HL-60 (cell line): ENCODE results near the gene IDH3G.

Experiments used
- DNase-seq, 2 experiments: peaks; one replicate each; pipeline ENCODE4 v3.0.0-alpha.2; 2010 to 2020; ENCODE audit warnings: low read depth in 1 of 2, low spot score in 1 of 2
- H3K27ac ChIP-seq: fragments of 250-450 bp; sonication (Bioruptor Pico); replicated peaks from 2 replicates; pipeline ENCODE4 v1.5.1; 2020; ENCODE audit warnings: mild to moderate bottlenecking, moderate library complexity
- H3K27me3 ChIP-seq: fragments of 250-450 bp; sonication (Bioruptor Pico); 2 replicates; pipeline ENCODE4 v1.5.1; 2021; ENCODE audit warnings: mild to moderate bottlenecking, moderate library complexity; ENCODE audit not compliant: insufficient read depth, poor library complexity, severe bottlenecking
- H3K4me3 ChIP-seq: replicated peaks from 2 replicates; pipeline ENCODE4 v1.5.1; 2011; ENCODE audit warnings: mild to moderate bottlenecking, control low read depth, low read length; ENCODE audit not compliant: insufficient read depth
- GABPA ChIP-seq: IDR thresholded peaks from 2 replicates; pipeline ENCODE4 v1.6.1; 2012; ENCODE audit warnings: low read depth
- POLR2AphosphoS5 ChIP-seq: IDR thresholded peaks from 2 replicates; pipeline ENCODE4 v1.6.1; 2012; ENCODE audit warnings: low read depth
- SPI1 ChIP-seq: IDR thresholded peaks from 2 replicates; pipeline ENCODE4 v1.6.1; 2012; ENCODE audit warnings: low read depth, mild to moderate bottlenecking, borderline replicate concordance
- TF ChIP-seq, protein P1 (sequence below): IDR thresholded peaks from 2 replicates; pipeline ENCODE4 v1.6.1; 2012; ENCODE audit warnings: low read depth; ENCODE audit not compliant: insufficient replicate concordance
- TF ChIP-seq, protein P2 (sequence below): IDR thresholded peaks from one replicate; pipeline ENCODE4 v1.5.1; 2011; ENCODE audit warnings: low read length, control low read depth, inconsistent platforms; ENCODE audit not compliant: insufficient read depth

Gene IDH3G

DNA sequence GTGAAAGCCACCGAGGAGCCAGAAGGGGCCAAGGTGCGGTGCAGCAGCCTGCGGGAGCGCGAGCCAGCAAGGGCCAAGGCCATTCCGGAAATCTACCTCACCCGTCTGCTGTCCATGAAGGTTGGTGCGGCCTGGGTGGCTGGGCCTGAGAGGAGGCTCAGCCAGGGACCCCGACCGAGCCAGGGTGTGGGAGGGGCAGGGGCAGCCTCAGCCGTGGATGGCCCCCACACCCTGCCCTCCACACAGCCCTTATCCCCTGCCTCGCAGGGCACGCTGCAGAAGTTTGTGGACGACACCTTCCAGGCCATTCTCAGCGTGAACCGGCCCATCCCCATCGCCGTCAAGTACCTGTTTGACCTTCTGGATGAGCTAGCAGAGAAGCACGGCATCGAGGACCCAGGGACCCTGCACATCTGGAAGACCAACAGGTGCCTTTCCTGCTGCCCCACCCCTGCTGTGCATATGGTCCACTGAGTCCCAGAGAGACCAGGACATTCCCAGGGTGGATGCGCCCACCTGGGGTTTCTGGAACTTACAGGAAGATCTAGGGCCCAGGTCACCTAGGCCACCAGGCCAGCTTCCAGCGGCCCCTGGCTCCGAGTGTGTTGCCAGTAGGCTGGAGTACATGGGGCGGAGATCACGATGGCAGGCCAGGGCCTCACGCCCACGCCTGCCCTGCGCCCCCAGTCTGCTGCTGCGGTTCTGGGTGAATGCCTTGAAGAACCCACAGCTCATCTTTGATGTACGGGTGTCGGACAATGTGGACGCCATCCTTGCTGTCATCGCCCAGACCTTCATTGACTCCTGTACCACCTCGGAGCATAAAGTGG, 16.7 kb downstream of the IDH3G start:
- no peak overlapping the region for H3K4me3 ChIP-seq
- no peak overlapping the region for H3K27ac ChIP-seq
- H3K27me3 ChIP-seq, result no peaks in the 10 kb centered on the region
- no peak for DNase-seq
- TF ChIP-seq POLR2AphosphoS5 (no peak), GABPA (no peak), SPI1 (no peak)
- TF ChIP-seq, protein P1, sequence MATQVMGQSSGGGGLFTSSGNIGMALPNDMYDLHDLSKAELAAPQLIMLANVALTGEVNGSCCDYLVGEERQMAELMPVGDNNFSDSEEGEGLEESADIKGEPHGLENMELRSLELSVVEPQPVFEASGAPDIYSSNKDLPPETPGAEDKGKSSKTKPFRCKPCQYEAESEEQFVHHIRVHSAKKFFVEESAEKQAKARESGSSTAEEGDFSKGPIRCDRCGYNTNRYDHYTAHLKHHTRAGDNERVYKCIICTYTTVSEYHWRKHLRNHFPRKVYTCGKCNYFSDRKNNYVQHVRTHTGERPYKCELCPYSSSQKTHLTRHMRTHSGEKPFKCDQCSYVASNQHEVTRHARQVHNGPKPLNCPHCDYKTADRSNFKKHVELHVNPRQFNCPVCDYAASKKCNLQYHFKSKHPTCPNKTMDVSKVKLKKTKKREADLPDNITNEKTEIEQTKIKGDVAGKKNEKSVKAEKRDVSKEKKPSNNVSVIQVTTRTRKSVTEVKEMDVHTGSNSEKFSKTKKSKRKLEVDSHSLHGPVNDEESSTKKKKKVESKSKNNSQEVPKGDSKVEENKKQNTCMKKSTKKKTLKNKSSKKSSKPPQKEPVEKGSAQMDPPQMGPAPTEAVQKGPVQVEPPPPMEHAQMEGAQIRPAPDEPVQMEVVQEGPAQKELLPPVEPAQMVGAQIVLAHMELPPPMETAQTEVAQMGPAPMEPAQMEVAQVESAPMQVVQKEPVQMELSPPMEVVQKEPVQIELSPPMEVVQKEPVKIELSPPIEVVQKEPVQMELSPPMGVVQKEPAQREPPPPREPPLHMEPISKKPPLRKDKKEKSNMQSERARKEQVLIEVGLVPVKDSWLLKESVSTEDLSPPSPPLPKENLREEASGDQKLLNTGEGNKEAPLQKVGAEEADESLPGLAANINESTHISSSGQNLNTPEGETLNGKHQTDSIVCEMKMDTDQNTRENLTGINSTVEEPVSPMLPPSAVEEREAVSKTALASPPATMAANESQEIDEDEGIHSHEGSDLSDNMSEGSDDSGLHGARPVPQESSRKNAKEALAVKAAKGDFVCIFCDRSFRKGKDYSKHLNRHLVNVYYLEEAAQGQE, result no peak
- TF ChIP-seq, protein P2, sequence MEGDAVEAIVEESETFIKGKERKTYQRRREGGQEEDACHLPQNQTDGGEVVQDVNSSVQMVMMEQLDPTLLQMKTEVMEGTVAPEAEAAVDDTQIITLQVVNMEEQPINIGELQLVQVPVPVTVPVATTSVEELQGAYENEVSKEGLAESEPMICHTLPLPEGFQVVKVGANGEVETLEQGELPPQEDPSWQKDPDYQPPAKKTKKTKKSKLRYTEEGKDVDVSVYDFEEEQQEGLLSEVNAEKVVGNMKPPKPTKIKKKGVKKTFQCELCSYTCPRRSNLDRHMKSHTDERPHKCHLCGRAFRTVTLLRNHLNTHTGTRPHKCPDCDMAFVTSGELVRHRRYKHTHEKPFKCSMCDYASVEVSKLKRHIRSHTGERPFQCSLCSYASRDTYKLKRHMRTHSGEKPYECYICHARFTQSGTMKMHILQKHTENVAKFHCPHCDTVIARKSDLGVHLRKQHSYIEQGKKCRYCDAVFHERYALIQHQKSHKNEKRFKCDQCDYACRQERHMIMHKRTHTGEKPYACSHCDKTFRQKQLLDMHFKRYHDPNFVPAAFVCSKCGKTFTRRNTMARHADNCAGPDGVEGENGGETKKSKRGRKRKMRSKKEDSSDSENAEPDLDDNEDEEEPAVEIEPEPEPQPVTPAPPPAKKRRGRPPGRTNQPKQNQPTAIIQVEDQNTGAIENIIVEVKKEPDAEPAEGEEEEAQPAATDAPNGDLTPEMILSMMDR, result no peak

DNA sequence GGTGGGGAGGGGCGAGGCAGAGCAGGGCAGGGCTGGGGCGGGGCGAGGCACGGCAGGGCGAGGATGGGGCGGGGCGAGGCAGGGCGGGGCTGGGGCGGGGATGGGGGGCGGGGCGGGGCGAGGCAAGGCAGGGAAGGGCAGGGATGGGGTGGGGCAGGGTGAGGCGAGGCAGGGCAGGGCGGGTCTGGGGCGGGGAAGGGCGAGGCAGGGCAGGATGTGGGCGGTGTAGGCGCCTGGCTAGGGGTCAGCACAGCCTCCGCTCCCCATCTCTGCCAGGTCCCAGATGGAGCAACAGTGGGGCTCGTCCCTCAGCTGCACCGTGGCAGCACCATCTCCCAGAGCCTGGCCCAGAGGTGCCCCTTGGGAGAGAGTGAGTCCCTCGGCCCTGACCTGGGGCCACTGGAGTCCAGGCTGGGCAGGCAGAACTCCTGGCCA, 17.5 kb downstream of the IDH3G start:
- Histone ChIP-seq H3K27ac (no peak overlapping the region), H3K4me3 (no peak overlapping the region), H3K27me3 (no peaks in the 10 kb centered on the region)
- no peak for DNase-seq
- TF ChIP-seq GABPA (no peak), SPI1 (no peak), POLR2AphosphoS5 (no peak)
- TF ChIP-seq, protein P1, result no peak
- TF ChIP-seq, protein P2, result no peak

DNA sequence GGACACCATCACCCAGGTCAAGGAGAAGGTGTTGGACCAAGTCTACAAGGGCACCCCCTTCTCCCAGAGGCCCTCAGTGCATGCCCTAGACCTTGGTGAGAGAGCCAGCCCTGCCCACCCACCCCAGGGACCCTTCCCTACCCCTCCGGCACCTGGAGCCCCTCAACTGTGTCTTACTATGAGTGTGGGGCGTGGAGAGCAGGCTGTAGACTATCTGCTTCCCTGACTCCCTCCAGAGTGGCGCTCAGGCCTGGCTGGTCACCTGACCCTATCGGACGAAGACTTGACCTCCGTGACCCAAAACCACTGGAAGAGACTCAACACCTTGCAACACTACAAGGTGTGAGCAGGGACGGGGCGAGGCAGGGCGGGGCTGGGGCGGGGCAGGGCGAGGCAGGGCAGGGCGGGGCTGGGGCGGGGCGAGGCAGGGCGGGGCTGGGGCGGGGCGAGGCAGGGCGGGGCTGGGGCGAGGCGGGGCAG, 18.0 kb downstream of the IDH3G start:
- Histone ChIP-seq H3K4me3 (no peak overlapping the region), H3K27ac (no peak overlapping the region), H3K27me3 (no peaks in the 10 kb centered on the region)
- no peak for DNase-seq
- TF ChIP-seq, protein P1, result no peak
- no peak for TF ChIP-seq SPI1
- TF ChIP-seq, protein P2, result no peak
- TF ChIP-seq POLR2AphosphoS5, result no peak
- no peak for TF ChIP-seq GABPA
